Hepatocyte (in vitro differentiated cells): ENCODE data around the gene UTP11. TPM values are rescaled to one million over a fixed set of nuclear protein-coding genes. Genes with fewer than 3 reads are reported as not detected.

Experiments
- DNase-seq: peaks from one replicate; pipeline ENCODE4 v3.0.0-alpha.2; 2016; ENCODE audit warnings: low spot score
- H2AFZ ChIP-seq: fragments of 200-600 bp; sonication (generic); 2 replicates; pipeline ENCODE4 v1.6.0; 2016; ENCODE audit warnings: antibody characterized with exemption, mild to moderate bottlenecking
- H3K27ac ChIP-seq: fragments of 200-600 bp; sonication (generic); 2 replicates; pipeline ENCODE4 v1.5.1; 2016; ENCODE audit warnings: mild to moderate bottlenecking
- H3K27me3 ChIP-seq: fragments of 200-600 bp; sonication (generic); 2 replicates; pipeline ENCODE4 v1.6.1; 2016
- H3K36me3 ChIP-seq: fragments of 200-600 bp; sonication (generic); replicated peaks from 2 replicates; pipeline ENCODE4 v1.5.1; 2016; ENCODE audit warnings: low read depth; ENCODE audit not compliant: insufficient read depth
- H3K4me1 ChIP-seq: fragments of 200-600 bp; sonication (generic); 2 replicates; pipeline ENCODE4 v1.5.1; 2016; ENCODE audit warnings: mild to moderate bottlenecking, moderate library complexity; ENCODE audit not compliant: insufficient read depth
- H3K4me2 ChIP-seq: fragments of 200-600 bp; sonication (generic); 2 replicates; pipeline ENCODE4 v1.6.0; 2016
- H3K4me3 ChIP-seq: fragments of 200-600 bp; sonication (generic); 2 replicates; pipeline ENCODE4 v1.5.1; 2016; ENCODE audit warnings: mild to moderate bottlenecking
- H3K79me2 ChIP-seq: fragments of 200-600 bp; sonication (generic); 2 replicates; pipeline ENCODE4 v1.6.0; 2017; ENCODE audit warnings: mild to moderate bottlenecking
- H3K9me2 ChIP-seq: fragments of 200-600 bp; sonication (generic); replicated peaks from 2 replicates; pipeline ENCODE4 v1.6.0; 2017; ENCODE audit warnings: mild to moderate bottlenecking; ENCODE audit not compliant: insufficient read depth
- H3K9me3 ChIP-seq: fragments of 200-600 bp; sonication (generic); 2 replicates; pipeline ENCODE4 v1.5.1; 2016; ENCODE audit warnings: low read depth, mild to moderate bottlenecking
- H4K20me1 ChIP-seq: fragments of 200-600 bp; sonication (generic); 2 replicates; pipeline ENCODE4 v1.6.0; 2016; ENCODE audit warnings: mild to moderate bottlenecking; ENCODE audit not compliant: insufficient read depth, poor library complexity, severe bottlenecking
- CTCF ChIP-seq: fragments of 200-600 bp; sonication (generic); IDR thresholded peaks from 2 replicates; pipeline ENCODE4 v1.5.1; 2016; ENCODE audit warnings: antibody characterized with exemption, mild to moderate bottlenecking; ENCODE audit not compliant: poor library complexity
- EZH2 ChIP-seq: fragments of 200-600 bp; sonication (generic); IDR thresholded peaks from 2 replicates; pipeline ENCODE4 v1.6.1; 2016; ENCODE audit warnings: antibody characterized with exemption, mild to moderate bottlenecking, borderline replicate concordance
- EZH2phosphoT487 ChIP-seq: fragments of 200-600 bp; sonication (generic); IDR thresholded peaks from one replicate; pipeline ENCODE4 v1.6.1; 2018; ENCODE audit warnings: antibody characterized with exemption, mild to moderate bottlenecking, low read depth, moderate library complexity; ENCODE audit not compliant: unreplicated experiment, severe bottlenecking
- WGBS: methylation state at CpG from one replicate; pipeline ENCODE4 v1.1.6; 2016; ENCODE audit warnings: low lambda C conversion rate; ENCODE audit errors: missing lambda C conversion rate; 5-methylcytosine and 5-hydroxymethylcytosine counted together
- polyA plus RNA-seq: library from polyadenylated mRNA; unstranded; fragments of >200 nt; fragmentation: Nextera tagmentation; extraction: Ambion mirVana; gene quantifications from 2 replicates; pipeline ENCODE4 v1.2.1, GENCODE V29; 2016
- total RNA-seq: library from RNA; depleted of rRNA; stranded (reverse); fragments of >200 nt; gene quantifications from 2 replicates; pipeline ENCODE4 v1.2.3, GENCODE V29; 2014

UTP11 gene
- total and polyA plus RNA-seq, 2 experiments from 2014 or later, result 36.2 to 39.2 TPM

- 85% methylated on average over 18 of the region's 19 CpGs for WGBS
- no peak for DNase-seq
Observed at GRCh38 chr1:38027201-38028104, 14.9 kb downstream of the UTP11 start.

GRCh38 chr1:38028105-38028591 is 15.6 kb downstream of the UTP11 start:
- TF ChIP-seq CTCF (no peak), EZH2 (no peak), EZH2phosphoT487 (no peak)
- H3K4me1 ChIP-seq, result peaks cover 26% of the 10 kb centered on the region
- no peak overlapping the region for H3K4me2 ChIP-seq
- H3K79me2 ChIP-seq, result no peaks in the 10 kb centered on the region
- no peak overlapping the region for H3K27ac ChIP-seq
- H4K20me1 ChIP-seq, result no peaks in the 10 kb centered on the region
- H3K9me3 ChIP-seq, result no peaks in the 10 kb centered on the region
- H3K9me2 ChIP-seq, result no peaks in the 10 kb centered on the region
- no peak for DNase-seq
- no peak overlapping the region for H3K4me3 ChIP-seq
- no peak overlapping the region for H2AFZ ChIP-seq
- H3K36me3 ChIP-seq, result no peaks in the 10 kb centered on the region
- WGBS, result 65% methylated on average over 3 of the region's 3 CpGs
- H3K27me3 ChIP-seq, result no peaks in the 10 kb centered on the region

More at GRCh38 chr1:38027201-38028104, 14.9 kb downstream of the UTP11 start:
- H3K9me2 ChIP-seq, result no peaks in the 10 kb centered on the region
- no peak overlapping the region for H3K4me3 ChIP-seq
- TF ChIP-seq EZH2phosphoT487, result no peak
- TF ChIP-seq EZH2, result no peak
- no peak for TF ChIP-seq CTCF
- no peaks in the 10 kb centered on the region for H3K36me3 ChIP-seq
- no peak overlapping the region for H3K27ac ChIP-seq
- no peaks in the 10 kb centered on the region for H4K20me1 ChIP-seq
- H3K79me2 ChIP-seq, result no peaks in the 10 kb centered on the region
- peaks cover 26% of the 10 kb centered on the region for H3K4me1 ChIP-seq
- no peaks in the 10 kb centered on the region for H3K9me3 ChIP-seq
- H3K4me2 ChIP-seq, result no peak overlapping the region
- H3K27me3 ChIP-seq, result no peaks in the 10 kb centered on the region
- H2AFZ ChIP-seq, result no peak overlapping the region

DNA sequence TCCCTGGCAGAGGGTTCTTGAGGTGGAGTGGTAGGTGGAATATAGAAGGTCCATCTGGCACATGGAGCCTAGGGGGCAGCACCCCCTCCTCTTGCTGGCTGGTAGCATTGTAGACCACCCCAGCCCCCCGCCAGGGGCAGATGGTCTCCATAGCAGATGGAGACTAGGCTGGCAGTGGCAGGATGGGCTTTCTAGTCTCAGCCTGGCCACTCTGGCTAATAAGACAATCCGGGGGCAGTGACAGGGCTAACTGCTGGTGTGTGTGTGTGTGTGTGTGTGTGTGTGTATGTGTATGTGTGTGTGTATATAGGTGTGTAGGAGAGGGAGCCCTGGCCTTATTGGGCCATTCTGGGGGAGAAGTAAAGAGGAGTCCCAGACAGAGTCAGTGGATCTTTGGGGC is 16.1 kb downstream of the UTP11 start:
- Histone ChIP-seq H3K79me2 (no peaks in the 10 kb centered on the region), H3K27ac (no peak overlapping the region), H4K20me1 (no peaks in the 10 kb centered on the region), H3K4me3 (no peak overlapping the region), H3K9me3 (no peaks in the 10 kb centered on the region), H2AFZ (no peak overlapping the region), H3K4me1 (peaks cover 26% of the 10 kb centered on the region), H3K27me3 (no peaks in the 10 kb centered on the region), H3K36me3 (no peaks in the 10 kb centered on the region), H3K9me2 (no peaks in the 10 kb centered on the region), H3K4me2 (peak overlapping the region; percentile 55)
- 79% methylated on average over 2 of the region's 2 CpGs for WGBS
- TF ChIP-seq EZH2phosphoT487 (no peak), CTCF (no peak), EZH2 (no peak)
- no peak for DNase-seq
